K562 (cell line): Measurements from ENCODE around the gene DGKE. TPM values are rescaled to one million over a fixed set of nuclear protein-coding genes. Genes with fewer than 3 reads are reported as not detected.
A peak's percentile ranks its signal among the peaks of the same experiment; 100 is the strongest.

Experiments
- BMI1 ChIP-seq: fragments of 150-350 bp; IDR thresholded peaks from 2 replicates; pipeline ENCODE4 v1.6.1; 2014; ENCODE audit warnings: low read length
- CREB1 ChIP-seq, 2 experiments: sonication (generic) in 1 of 2; formaldehyde crosslinking in 1 of 2; IDR thresholded peaks; 2 replicates each; pipeline versions ENCODE4 v1.6.1 to v1.8.0; 2012 to 2022; ENCODE audit warnings: inconsistent platforms in 1 of 2, mild to moderate bottlenecking in 1 of 2, missing genetic modification reagents in 1 of 2, moderate library complexity in 1 of 2
- CSDE1 ChIP-seq, 2 experiments: fragments of 450-650 bp; IDR thresholded peaks; 2 replicates each; pipeline ENCODE4 v1.6.1; 2016; ENCODE audit warnings: mild to moderate bottlenecking in 1 of 2
- FOS ChIP-seq: IDR thresholded peaks from 3 replicates; pipeline ENCODE4 v1.6.1; 2011; ENCODE audit not compliant: insufficient read length; ENCODE audit errors: extremely low read depth
- FOXA1 ChIP-seq: fragments of 450-650 bp; IDR thresholded peaks from 2 replicates; pipeline ENCODE4 v1.6.1; 2016; ENCODE audit warnings: mild to moderate bottlenecking, borderline replicate concordance
- FOXA3 ChIP-seq, 2 experiments: fragments of 450-650 bp in 1 of 2; sonication (generic) in 1 of 2; formaldehyde crosslinking; IDR thresholded peaks in 1 of 2; conservative IDR thresholded peaks in 1 of 2; 2 replicates each; pipeline versions ENCODE4 v1.4.0 to v1.8.0; 2020 to 2022; ENCODE audit warnings: mild to moderate bottlenecking in 2 of 2, missing genetic modification reagents in 1 of 2
- FOXM1 ChIP-seq, 2 experiments: fragments of 450-650 bp in 1 of 2; sonication (generic) in 1 of 2; formaldehyde crosslinking in 1 of 2; IDR thresholded peaks; 2 replicates each; pipeline versions ENCODE4 v1.6.1 to v1.9.0; 2017 to 2022; ENCODE audit warnings: low read depth in 2 of 2, mild to moderate bottlenecking in 2 of 2, missing genetic modification reagents in 1 of 2, moderate library complexity in 1 of 2
- NFATC3 ChIP-seq: fragments of 450-650 bp; IDR thresholded peaks from 2 replicates; pipeline ENCODE4 v1.6.1; 2017; ENCODE audit warnings: mild to moderate bottlenecking
- NONO ChIP-seq, 2 experiments: fragments of 200-400 bp in 1 of 2; fragments of 450-650 bp in 1 of 2; formaldehyde crosslinking in 1 of 2; IDR thresholded peaks; 2 replicates each; pipeline ENCODE4 v1.6.1; 2017; ENCODE audit warnings: low read depth in 2 of 2, mild to moderate bottlenecking in 2 of 2, moderate library complexity in 2 of 2, low read length in 1 of 2
- POLR2AphosphoS5 ChIP-seq: IDR thresholded peaks from 2 replicates; pipeline ENCODE4 v1.6.1; 2011; ENCODE audit warnings: mild to moderate bottlenecking, low read depth, low read length, moderate library complexity; ENCODE audit not compliant: control insufficient read depth, insufficient read depth
- PPARD ChIP-seq: fragments of 250-450 bp; sonication (Bioruptor Pico); IDR thresholded peaks from 2 replicates; pipeline ENCODE4 v1.8.0; 2022; ENCODE audit warnings: inconsistent platforms, mild to moderate bottlenecking, moderate library complexity
- RBM14 ChIP-seq: fragments of 200-400 bp; formaldehyde crosslinking; IDR thresholded peaks from 2 replicates; pipeline ENCODE4 v1.6.1; 2018; ENCODE audit warnings: low read depth, mild to moderate bottlenecking, low read length, moderate library complexity, borderline replicate concordance; ENCODE audit not compliant: insufficient read depth
- SP1 ChIP-seq: sonication (generic); formaldehyde crosslinking; IDR thresholded peaks from 2 replicates; pipeline ENCODE4 v1.8.1; 2022; ENCODE audit warnings: mild to moderate bottlenecking, missing genetic modification reagents
- TBL1XR1 ChIP-seq, 2 experiments: IDR thresholded peaks; 2 replicates each; pipeline ENCODE4 v1.6.1; 2012; ENCODE audit warnings: improper control_type of control experiment in 2 of 2, low read length in 2 of 2, mild to moderate bottlenecking in 1 of 2
- TOE1 ChIP-seq, 2 experiments: fragments of 450-650 bp in 1 of 2; sonication (generic) in 1 of 2; formaldehyde crosslinking in 1 of 2; IDR thresholded peaks; 2 replicates each; pipeline versions ENCODE4 v1.7.1 to v1.8.0; 2016 to 2022; ENCODE audit warnings: borderline replicate concordance in 2 of 2, mild to moderate bottlenecking in 2 of 2, antibody characterized with exemption in 1 of 2, inconsistent platforms in 1 of 2, low read depth in 1 of 2, missing genetic modification reagents in 1 of 2, moderate library complexity in 1 of 2
- ZBTB17 ChIP-seq: fragments of 450-650 bp; formaldehyde crosslinking; IDR thresholded peaks from 2 replicates; pipeline ENCODE4 v1.4.0; 2020; ENCODE audit warnings: mild to moderate bottlenecking
- ZKSCAN8 ChIP-seq: fragments of 200-800 bp; sonication (Bioruptor generic); IDR thresholded peaks from 2 replicates; pipeline ENCODE4 v1.6.1; 2016; ENCODE audit warnings: missing genetic modification characterization, missing compliant biosample characterization
- ZNF232 ChIP-seq: sonication (generic); formaldehyde crosslinking; IDR thresholded peaks from 2 replicates; pipeline ENCODE4 v1.8.0; 2022; ENCODE audit warnings: mild to moderate bottlenecking, missing genetic modification reagents
- polyA plus RNA-seq, 8 experiments: library from polyadenylated mRNA; depleted of rRNA in 4 of 8; stranded (reverse) in 5 of 8; unstranded in 3 of 8; fragments of >200 nt; fragmentation: Nextera tagmentation in 2 of 8; fragmentation: Illumina TruSeq in 1 of 8; extraction: Ambion mirVana in 2 of 8; extraction: Trizol in 1 of 8; gene quantifications; 2 replicates each; pipeline versions ENCODE4 v1.2.1 to v1.2.3, GENCODE V29; 2011 to 2014; ENCODE audit warnings: inconsistent platforms in 1 of 8, missing spikeins in 1 of 8
- total RNA-seq, 7 experiments: library from RNA; depleted of rRNA in 6 of 7; stranded (reverse); fragments of >200 nt in 6 of 7; fragmentation: Illumina TruSeq in 2 of 7; extraction: Trizol in 2 of 7; gene quantifications; 2 replicates each; pipeline versions ENCODE4 v1.2.1 to v1.2.3, GENCODE V29; 2011 to 2021; ENCODE audit warnings: low replicate concordance in 1 of 7
- TF ChIP-seq, protein P1 (sequence below): sonication (generic); formaldehyde crosslinking; IDR thresholded peaks from 2 replicates; pipeline ENCODE4 v1.8.0; 2022; ENCODE audit warnings: missing genetic modification reagents, mild to moderate bottlenecking, borderline replicate concordance
- TF ChIP-seq, protein P2 (sequence below): fragments of 450-650 bp; IDR thresholded peaks from 2 replicates; pipeline ENCODE4 v1.6.1; 2018; ENCODE audit warnings: mild to moderate bottlenecking, low read depth; ENCODE audit not compliant: partially characterized antibody
- TF ChIP-seq, protein P3 (sequence below): fragments of 150-350 bp; conservative IDR thresholded peaks from 2 replicates; pipeline ENCODE4 v1.6.1; 2014; ENCODE audit warnings: low read length
- TF ChIP-seq, protein P4 (sequence below): sonication (generic); formaldehyde crosslinking; IDR thresholded peaks from 2 replicates; pipeline ENCODE4 v1.8.0; 2022; ENCODE audit warnings: mild to moderate bottlenecking, missing genetic modification reagents

DGKE gene
- total and polyA plus RNA-seq, 9 of the 15 experiments (the other 6 are each of a cell fraction or from before 2014, with no cell fraction given): 1.3 to 9.9 (median 5.9) TPM

DNA sequence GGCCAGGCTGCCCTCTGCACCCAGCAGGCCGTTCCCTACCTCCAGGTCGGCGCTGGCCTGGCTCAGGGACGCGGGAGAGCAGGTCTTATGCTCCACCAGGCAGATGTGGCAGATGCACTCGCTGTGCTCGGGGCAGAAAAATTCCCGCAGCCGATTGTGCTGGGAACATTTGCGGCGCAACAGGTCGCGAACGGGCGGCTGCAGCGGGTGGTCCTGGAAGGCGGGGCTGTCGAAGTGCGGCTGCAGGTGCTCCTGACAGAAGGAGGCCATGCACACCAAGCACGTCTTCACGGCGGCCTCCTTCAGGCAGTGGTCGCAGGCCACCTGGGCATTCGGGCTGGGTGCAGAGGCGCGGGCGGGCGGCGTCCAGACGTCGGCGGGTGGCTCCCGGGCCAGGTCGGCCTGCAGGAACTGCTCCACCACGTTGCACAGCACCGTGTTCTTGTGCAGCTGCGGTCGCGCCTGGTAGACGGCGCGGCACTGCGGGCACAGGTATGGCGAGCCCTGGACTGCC is 79.5 kb downstream of the DGKE start (continued):
- no peak for TF ChIP-seq CREB1 (IDR thresholded peaks at IDR 0.05)
- TF ChIP-seq CREB1 (CRISPR knock-in tag; IDR thresholded peaks at IDR 0.05): 0 out of 2 replicates have a peak, but pooled peaks have one; percentile 3
- TF ChIP-seq, protein P1, sequence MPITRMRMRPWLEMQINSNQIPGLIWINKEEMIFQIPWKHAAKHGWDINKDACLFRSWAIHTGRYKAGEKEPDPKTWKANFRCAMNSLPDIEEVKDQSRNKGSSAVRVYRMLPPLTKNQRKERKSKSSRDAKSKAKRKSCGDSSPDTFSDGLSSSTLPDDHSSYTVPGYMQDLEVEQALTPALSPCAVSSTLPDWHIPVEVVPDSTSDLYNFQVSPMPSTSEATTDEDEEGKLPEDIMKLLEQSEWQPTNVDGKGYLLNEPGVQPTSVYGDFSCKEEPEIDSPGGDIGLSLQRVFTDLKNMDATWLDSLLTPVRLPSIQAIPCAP (CRISPR knock-in tag): no peak
- no peak for TF ChIP-seq FOXM1 (IDR thresholded peaks at IDR 0.05; ENCODE audit: low read depth)
- no peak for TF ChIP-seq FOXM1 (CRISPR knock-in tag; IDR thresholded peaks at IDR 0.05; ENCODE audit: low read depth)
- no peak for TF ChIP-seq TOE1 (IDR thresholded peaks at IDR 0.05; ENCODE audit: borderline replicate concordance)
- TF ChIP-seq TOE1 (CRISPR knock-in tag; IDR thresholded peaks at IDR 0.05; ENCODE audit: borderline replicate concordance, low read depth): no peak
- TF ChIP-seq ZBTB17 (CRISPR knock-in tag): no peak
- TF ChIP-seq, protein P2, sequence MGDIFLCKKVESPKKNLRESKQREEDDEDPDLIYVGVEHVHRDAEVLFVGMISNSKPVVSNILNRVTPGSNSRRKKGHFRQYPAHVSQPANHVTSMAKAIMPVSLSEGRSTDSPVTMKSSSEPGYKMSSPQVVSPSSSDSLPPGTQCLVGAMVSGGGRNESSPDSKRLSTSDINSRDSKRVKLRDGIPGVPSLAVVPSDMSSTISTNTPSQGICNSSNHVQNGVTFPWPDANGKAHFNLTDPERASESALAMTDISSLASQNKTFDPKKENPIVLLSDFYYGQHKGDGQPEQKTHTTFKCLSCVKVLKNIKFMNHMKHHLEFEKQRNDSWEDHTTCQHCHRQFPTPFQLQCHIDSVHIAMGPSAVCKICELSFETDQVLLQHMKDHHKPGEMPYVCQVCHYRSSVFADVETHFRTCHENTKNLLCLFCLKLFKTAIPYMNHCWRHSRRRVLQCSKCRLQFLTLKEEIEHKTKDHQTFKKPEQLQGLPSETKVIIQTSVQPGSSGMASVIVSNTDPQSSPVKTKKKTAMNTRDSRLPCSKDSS: no peak
- TF ChIP-seq NFATC3: no peak
- TF ChIP-seq PPARD (CRISPR knock-in tag): no peak
- 0 out of 4 replicates have a peak, but pooled peaks of 1 of the 2 experiments have one; percentile 5 for TF ChIP-seq FOXA3 (CRISPR knock-in tag; conservative IDR thresholded peaks at IDR 0.05 in 1 of 2, IDR thresholded peaks at IDR 0.05 in 1 of 2)
- no peak for TF ChIP-seq FOS
- no peak for TF ChIP-seq ZKSCAN8 (CRISPR knock-in tag)
- TF ChIP-seq, protein P3, sequence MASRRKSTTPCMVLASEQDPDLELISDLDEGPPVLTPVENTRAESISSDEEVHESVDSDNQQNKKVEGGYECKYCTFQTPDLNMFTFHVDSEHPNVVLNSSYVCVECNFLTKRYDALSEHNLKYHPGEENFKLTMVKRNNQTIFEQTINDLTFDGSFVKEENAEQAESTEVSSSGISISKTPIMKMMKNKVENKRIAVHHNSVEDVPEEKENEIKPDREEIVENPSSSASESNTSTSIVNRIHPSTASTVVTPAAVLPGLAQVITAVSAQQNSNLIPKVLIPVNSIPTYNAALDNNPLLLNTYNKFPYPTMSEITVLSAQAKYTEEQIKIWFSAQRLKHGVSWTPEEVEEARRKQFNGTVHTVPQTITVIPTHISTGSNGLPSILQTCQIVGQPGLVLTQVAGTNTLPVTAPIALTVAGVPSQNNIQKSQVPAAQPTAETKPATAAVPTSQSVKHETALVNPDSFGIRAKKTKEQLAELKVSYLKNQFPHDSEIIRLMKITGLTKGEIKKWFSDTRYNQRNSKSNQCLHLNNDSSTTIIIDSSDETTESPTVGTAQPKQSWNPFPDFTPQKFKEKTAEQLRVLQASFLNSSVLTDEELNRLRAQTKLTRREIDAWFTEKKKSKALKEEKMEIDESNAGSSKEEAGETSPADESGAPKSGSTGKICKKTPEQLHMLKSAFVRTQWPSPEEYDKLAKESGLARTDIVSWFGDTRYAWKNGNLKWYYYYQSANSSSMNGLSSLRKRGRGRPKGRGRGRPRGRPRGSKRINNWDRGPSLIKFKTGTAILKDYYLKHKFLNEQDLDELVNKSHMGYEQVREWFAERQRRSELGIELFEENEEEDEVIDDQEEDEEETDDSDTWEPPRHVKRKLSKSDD: no peak
- no peak for TF ChIP-seq RBM14
- peak; percentile 29; the same call in 1 of the 2 replicates for TF ChIP-seq ZNF232 (CRISPR knock-in tag)
- TF ChIP-seq BMI1: no peak
- TF ChIP-seq NONO (IDR thresholded peaks at IDR 0.05; ENCODE audit: low read depth in 2 of 2, low read length in 1 of 2): no peak
- no peak for TF ChIP-seq POLR2AphosphoS5
- no peak for TF ChIP-seq CSDE1 (IDR thresholded peaks at IDR 0.05)
- no peak for TF ChIP-seq SP1
- TF ChIP-seq, protein P4, sequence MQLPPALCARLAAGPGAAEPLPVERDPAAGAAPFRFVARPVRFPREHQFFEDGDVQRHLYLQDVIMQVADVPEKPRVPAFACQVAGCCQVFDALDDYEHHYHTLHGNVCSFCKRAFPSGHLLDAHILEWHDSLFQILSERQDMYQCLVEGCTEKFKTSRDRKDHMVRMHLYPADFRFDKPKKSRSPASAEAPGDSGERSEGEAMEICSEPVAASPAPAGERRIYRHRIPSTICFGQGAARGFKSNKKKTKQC: 0 out of 2 replicates have a peak, but pooled peaks have one; percentile 15
- TF ChIP-seq FOXA1: no peak
- TF ChIP-seq TBL1XR1 (IDR thresholded peaks at IDR 0.05; ENCODE audit: low read length in 2 of 2): no peak
